Measurements from ENCODE around the gene CAPZA2. TPM values are rescaled to one million over a fixed set of nuclear protein-coding genes. Genes with fewer than 3 reads are reported as not detected.

CAPZA2 gene
- polyA plus RNA-seq, 2 donors, result 13.6 to 44.9 TPM

DNA sequence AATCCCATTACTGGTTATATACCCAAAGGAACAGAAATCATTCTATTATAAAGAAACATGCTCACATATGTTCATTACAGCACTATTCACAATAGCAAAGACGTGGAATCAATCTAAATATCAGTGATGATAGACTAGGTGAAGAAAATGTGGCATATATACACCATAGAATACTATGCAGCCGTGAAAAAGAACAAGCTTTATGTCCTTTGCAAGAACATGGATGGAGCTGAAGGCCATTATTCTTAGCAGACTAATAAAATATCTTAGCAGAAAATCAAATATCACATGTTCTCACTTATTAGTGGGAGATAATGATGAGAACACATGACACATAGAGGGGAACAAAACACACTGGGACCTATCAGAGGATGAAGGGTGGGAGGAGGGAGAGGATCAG lies 38.8 kb downstream of the CAPZA2 start:
- Histone ChIP-seq H3K4me1 (ENCODE audit: control insufficient read depth in 2 of 2, insufficient read depth in 2 of 2, low read length in 1 of 2) (no peaks in the 10 kb centered on the region), H3K27ac (ENCODE audit: low read depth in 2 of 2, low read length in 1 of 2) (no peak overlapping the region), H3K9me3 (ENCODE audit: control insufficient read depth in 2 of 2, insufficient read depth in 1 of 2, low read depth in 1 of 2, low read length in 1 of 2) (no peaks in the 10 kb centered on the region), H3K27me3 (ENCODE audit: control insufficient read depth in 1 of 2, insufficient read depth in 2 of 2, low read length in 2 of 2) (no peaks in the 10 kb centered on the region), H3K4me3 (ENCODE audit: low read depth in 1 of 2, low read length in 2 of 2) (no peak overlapping the region), H3K36me3 (ENCODE audit: control insufficient read depth in 2 of 2, insufficient read depth in 2 of 2, low read length in 1 of 2) (peaks cover 0 to 3% of the 10 kb centered on the region in 2 donors)
- 97 to 98% methylated on average over 2 of the region's 2 CpGs for WGBS, 2 donors

DNA sequence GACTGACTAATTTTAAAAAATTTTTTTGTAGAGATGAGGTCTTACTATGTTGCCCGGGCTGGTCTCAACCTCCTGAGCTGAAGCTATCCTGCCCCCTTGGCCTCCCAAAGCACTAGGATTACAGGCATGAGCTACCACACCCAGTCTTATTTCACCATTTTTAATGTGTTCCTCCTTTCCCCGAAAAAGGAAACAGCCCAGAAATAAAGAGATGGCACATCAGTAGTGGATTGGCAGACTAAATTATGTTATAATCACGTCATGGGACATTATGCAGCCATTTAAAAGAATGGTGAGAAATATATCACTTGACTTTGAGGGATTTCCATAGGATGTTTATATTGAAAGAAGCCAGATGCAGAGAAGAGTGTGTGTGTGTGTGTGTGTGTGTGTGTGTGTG lies 40.5 kb downstream of the CAPZA2 start:
- no peak overlapping the region for H3K27ac ChIP-seq (ENCODE audit: low read depth in 2 of 2, low read length in 1 of 2)
- no peaks in the 10 kb centered on the region for H3K9me3 ChIP-seq (ENCODE audit: control insufficient read depth in 2 of 2, insufficient read depth in 1 of 2, low read depth in 1 of 2, low read length in 1 of 2)
- 91 to 93% methylated on average over 3 of the region's 3 CpGs for WGBS, 2 donors
- peaks cover 0 to 3% of the 10 kb centered on the region in 2 donors for H3K36me3 ChIP-seq (ENCODE audit: control insufficient read depth in 2 of 2, insufficient read depth in 2 of 2, low read length in 1 of 2)
- no peak overlapping the region for H3K4me3 ChIP-seq (ENCODE audit: low read depth in 1 of 2, low read length in 2 of 2)
- H3K4me1 ChIP-seq (ENCODE audit: control insufficient read depth in 2 of 2, insufficient read depth in 2 of 2, low read length in 1 of 2), result no peaks in the 10 kb centered on the region
- no peaks in the 10 kb centered on the region for H3K27me3 ChIP-seq (ENCODE audit: control insufficient read depth in 1 of 2, insufficient read depth in 2 of 2, low read length in 2 of 2)

DNA sequence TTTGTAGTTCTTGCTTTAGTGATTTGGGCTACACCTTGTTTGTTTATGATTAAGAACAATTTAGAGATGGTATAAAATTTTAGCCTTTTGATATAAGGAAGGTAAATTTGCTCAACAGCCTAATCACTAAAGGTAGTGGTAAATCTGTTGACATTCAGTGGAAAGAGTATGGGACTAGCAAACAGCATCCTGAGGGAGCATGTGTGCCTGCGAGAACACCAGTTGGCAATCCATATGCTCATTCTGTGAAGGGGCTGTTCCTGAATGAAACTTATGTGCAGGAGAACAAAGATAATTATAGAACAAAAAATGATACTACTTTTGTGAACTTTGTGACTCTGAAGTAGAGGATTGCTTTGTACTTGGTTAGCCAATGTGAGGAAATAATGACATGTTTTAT lies 44.0 kb downstream of the CAPZA2 start:
- 88 to 97% methylated on average over 1 of the region's 1 CpG for WGBS, 2 donors
- Histone ChIP-seq H3K27me3 (ENCODE audit: control insufficient read depth in 1 of 2, insufficient read depth in 2 of 2, low read length in 2 of 2) (no peaks in the 10 kb centered on the region), H3K27ac (ENCODE audit: low read depth in 2 of 2, low read length in 1 of 2) (no peak overlapping the region), H3K36me3 (ENCODE audit: control insufficient read depth in 2 of 2, insufficient read depth in 2 of 2, low read length in 1 of 2) (peaks cover 0 to 3% of the 10 kb centered on the region in 2 donors), H3K4me1 (ENCODE audit: control insufficient read depth in 2 of 2, insufficient read depth in 2 of 2, low read length in 1 of 2) (no peaks in the 10 kb centered on the region), H3K9me3 (ENCODE audit: control insufficient read depth in 2 of 2, insufficient read depth in 1 of 2, low read depth in 1 of 2, low read length in 1 of 2) (no peaks in the 10 kb centered on the region), H3K4me3 (ENCODE audit: low read depth in 1 of 2, low read length in 2 of 2) (no peak overlapping the region)

DNA sequence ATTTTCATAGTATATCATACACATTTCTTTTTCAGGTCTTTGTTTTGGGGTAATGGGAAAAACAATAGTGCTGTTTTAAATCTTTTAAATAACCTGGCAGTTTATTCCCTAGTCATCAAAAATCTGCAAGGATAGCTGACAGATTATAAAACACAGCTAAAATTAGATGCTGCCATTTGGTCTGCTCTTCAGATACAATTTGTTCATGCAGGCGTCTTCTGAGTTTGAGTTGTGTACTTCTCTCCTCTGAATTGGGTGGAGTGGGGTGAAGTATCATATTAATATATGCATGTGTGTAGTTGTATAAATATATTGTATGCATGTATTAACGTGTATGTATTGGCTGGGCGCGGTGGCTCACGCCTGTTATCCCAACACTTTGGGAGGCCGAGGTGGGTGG lies 48.0 kb downstream of the CAPZA2 start:
- H3K9me3 ChIP-seq (ENCODE audit: control insufficient read depth in 2 of 2, insufficient read depth in 1 of 2, low read depth in 1 of 2, low read length in 1 of 2), result no peaks in the 10 kb centered on the region
- H3K4me1 ChIP-seq (ENCODE audit: control insufficient read depth in 2 of 2, insufficient read depth in 2 of 2, low read length in 1 of 2), result no peaks in the 10 kb centered on the region
- no peak overlapping the region for H3K4me3 ChIP-seq (ENCODE audit: low read depth in 1 of 2, low read length in 2 of 2)
- H3K27me3 ChIP-seq (ENCODE audit: control insufficient read depth in 1 of 2, insufficient read depth in 2 of 2, low read length in 2 of 2), result no peaks in the 10 kb centered on the region
- no peak overlapping the region for H3K27ac ChIP-seq (ENCODE audit: low read depth in 2 of 2, low read length in 1 of 2)
- WGBS, 2 donors, result 96 to 97% methylated on average over 6 of the region's 6 CpGs
- no peaks in the 10 kb centered on the region for H3K36me3 ChIP-seq (ENCODE audit: control insufficient read depth in 2 of 2, insufficient read depth in 2 of 2, low read length in 1 of 2)

GRCh38 chr7:116911801-116912200 lies 49.4 kb downstream of the CAPZA2 start:
- no peak overlapping the region for H3K4me3 ChIP-seq (ENCODE audit: low read depth in 1 of 2, low read length in 2 of 2)
- no peaks in the 10 kb centered on the region for H3K4me1 ChIP-seq (ENCODE audit: control insufficient read depth in 2 of 2, insufficient read depth in 2 of 2, low read length in 1 of 2)
- no peaks in the 10 kb centered on the region for H3K9me3 ChIP-seq (ENCODE audit: control insufficient read depth in 2 of 2, insufficient read depth in 1 of 2, low read depth in 1 of 2, low read length in 1 of 2)
- no peak overlapping the region for H3K27ac ChIP-seq (ENCODE audit: low read depth in 2 of 2, low read length in 1 of 2)
- H3K36me3 ChIP-seq (ENCODE audit: control insufficient read depth in 2 of 2, insufficient read depth in 2 of 2, low read length in 1 of 2), result no peaks in the 10 kb centered on the region
- WGBS, 2 donors, result 97% methylated on average over 1 of the region's 1 CpG
- no peaks in the 10 kb centered on the region for H3K27me3 ChIP-seq (ENCODE audit: control insufficient read depth in 1 of 2, insufficient read depth in 2 of 2, low read length in 2 of 2)

DNA sequence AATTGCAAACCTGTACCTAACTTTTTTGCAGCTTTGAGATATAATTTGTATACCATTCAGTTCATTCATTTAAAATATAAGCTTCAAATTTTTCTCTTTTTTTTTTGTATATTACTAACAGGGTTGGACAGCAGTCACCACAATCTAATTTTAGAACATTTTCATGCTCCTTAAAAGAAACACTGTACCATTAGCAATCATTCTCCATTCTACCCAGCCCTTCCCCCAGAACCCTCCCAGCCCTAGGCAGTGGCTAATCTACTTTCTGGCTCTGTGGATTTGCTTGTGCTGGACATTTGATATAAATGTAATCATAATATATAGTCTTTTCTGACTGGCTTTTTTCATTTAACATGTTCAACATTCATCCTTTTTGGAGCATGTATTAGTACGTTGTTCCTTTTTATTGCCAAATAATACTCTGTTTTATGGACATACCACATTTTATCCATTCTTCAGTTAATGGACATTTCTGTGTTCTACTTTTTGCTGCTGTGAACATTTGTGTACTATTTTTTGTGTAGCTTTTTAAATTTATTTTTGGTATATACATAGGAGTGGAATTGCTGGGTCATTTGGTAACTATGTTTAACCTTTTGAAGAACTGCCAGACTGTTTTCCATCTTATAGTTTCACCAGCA lies 50.0 kb downstream of the CAPZA2 start:
- no peaks in the 10 kb centered on the region for H3K36me3 ChIP-seq (ENCODE audit: control insufficient read depth in 2 of 2, insufficient read depth in 2 of 2, low read length in 1 of 2)
- H3K9me3 ChIP-seq (ENCODE audit: control insufficient read depth in 2 of 2, insufficient read depth in 1 of 2, low read depth in 1 of 2, low read length in 1 of 2), result no peaks in the 10 kb centered on the region
- H3K4me1 ChIP-seq (ENCODE audit: control insufficient read depth in 2 of 2, insufficient read depth in 2 of 2, low read length in 1 of 2), result no peaks in the 10 kb centered on the region
- no peak overlapping the region for H3K4me3 ChIP-seq (ENCODE audit: low read depth in 1 of 2, low read length in 2 of 2)
- H3K27me3 ChIP-seq (ENCODE audit: control insufficient read depth in 1 of 2, insufficient read depth in 2 of 2, low read length in 2 of 2), result no peaks in the 10 kb centered on the region
- H3K27ac ChIP-seq (ENCODE audit: low read depth in 2 of 2, low read length in 1 of 2), result no peak overlapping the region
- WGBS, 2 donors, result 89 to 100% methylated on average over 1 of the region's 1 CpG

DNA sequence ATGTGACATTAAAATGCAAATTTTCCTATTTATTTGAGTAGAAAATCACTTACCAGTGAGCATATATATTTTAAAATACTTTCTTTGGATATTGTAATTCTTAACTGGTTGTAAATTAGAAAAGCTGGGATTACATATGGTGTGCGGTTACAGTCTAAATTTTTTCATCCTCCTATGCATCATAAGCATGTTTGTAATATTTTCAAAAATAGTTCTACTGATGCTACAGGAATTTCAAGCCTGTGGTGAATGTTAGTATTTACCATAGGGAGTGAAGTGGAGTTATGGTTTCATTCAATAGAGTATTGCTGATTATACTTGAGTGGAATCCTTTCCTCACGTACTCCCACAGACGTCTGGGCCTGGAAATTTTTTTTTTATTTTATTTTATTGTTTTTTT lies 56.3 kb downstream of the CAPZA2 start:
- Histone ChIP-seq H3K9me3 (ENCODE audit: control insufficient read depth in 2 of 2, insufficient read depth in 1 of 2, low read depth in 1 of 2, low read length in 1 of 2) (no peaks in the 10 kb centered on the region), H3K4me3 (ENCODE audit: low read depth in 1 of 2, low read length in 2 of 2) (no peak overlapping the region), H3K36me3 (ENCODE audit: control insufficient read depth in 2 of 2, insufficient read depth in 2 of 2, low read length in 1 of 2) (peaks cover 0 to 3% of the 10 kb centered on the region in 2 donors), H3K27me3 (ENCODE audit: control insufficient read depth in 1 of 2, insufficient read depth in 2 of 2, low read length in 2 of 2) (no peaks in the 10 kb centered on the region), H3K4me1 (ENCODE audit: control insufficient read depth in 2 of 2, insufficient read depth in 2 of 2, low read length in 1 of 2) (no peaks in the 10 kb centered on the region), H3K27ac (ENCODE audit: low read depth in 2 of 2, low read length in 1 of 2) (no peak overlapping the region)
- WGBS, 2 donors, result 93 to 94% methylated on average over 3 of the region's 3 CpGs

DNA sequence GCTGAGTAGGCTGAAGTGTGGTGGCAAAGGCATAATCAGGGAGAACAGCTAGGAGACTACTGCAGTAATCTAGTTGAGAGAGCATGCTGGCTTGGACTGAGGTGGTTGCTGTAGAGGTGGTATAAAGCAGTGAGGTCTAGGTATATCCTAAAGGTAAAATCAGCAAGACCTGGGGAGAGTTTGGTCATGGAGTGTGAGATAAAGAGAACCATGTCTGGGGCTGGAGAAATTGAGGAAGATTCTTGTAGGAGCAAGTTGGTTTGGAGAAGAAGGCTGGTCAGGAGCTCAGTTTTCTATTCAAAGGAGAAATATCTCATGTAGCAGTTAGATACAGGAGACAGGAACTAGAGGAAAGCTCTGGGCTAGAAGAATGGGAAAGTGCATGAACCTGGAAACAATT lies 58.0 kb downstream of the CAPZA2 start:
- H3K4me3 ChIP-seq (ENCODE audit: low read depth in 1 of 2, low read length in 2 of 2), result no peak overlapping the region
- no peaks in the 10 kb centered on the region for H3K27me3 ChIP-seq (ENCODE audit: control insufficient read depth in 1 of 2, insufficient read depth in 2 of 2, low read length in 2 of 2)
- H3K36me3 ChIP-seq (ENCODE audit: control insufficient read depth in 2 of 2, insufficient read depth in 2 of 2, low read length in 1 of 2), result peaks cover 0 to 3% of the 10 kb centered on the region in 2 donors
- H3K27ac ChIP-seq (ENCODE audit: low read depth in 2 of 2, low read length in 1 of 2), result no peak overlapping the region
- H3K4me1 ChIP-seq (ENCODE audit: control insufficient read depth in 2 of 2, insufficient read depth in 2 of 2, low read length in 1 of 2), result no peaks in the 10 kb centered on the region
- H3K9me3 ChIP-seq (ENCODE audit: control insufficient read depth in 2 of 2, insufficient read depth in 1 of 2, low read depth in 1 of 2, low read length in 1 of 2), result no peaks in the 10 kb centered on the region

DNA sequence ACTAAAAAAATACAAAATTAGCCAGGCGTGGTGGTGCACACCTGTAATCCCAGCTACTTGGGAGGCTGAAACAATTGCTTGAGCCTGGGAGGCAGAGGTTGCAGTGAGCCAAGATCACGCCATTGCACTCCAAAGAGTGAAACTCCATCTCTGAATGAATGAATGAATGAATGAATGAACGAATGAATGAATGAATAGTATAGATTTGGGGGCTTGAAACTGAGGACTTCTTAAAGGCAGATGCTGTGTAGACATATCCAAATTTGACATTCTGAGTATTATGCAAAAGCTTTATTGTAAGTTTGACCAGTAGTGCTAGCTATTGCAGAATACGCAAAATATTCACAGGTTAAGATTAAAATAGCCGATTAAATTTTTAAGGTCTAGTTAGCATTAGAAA lies 60.2 kb downstream of the CAPZA2 start:
- Histone ChIP-seq H3K9me3 (ENCODE audit: control insufficient read depth in 2 of 2, insufficient read depth in 1 of 2, low read depth in 1 of 2, low read length in 1 of 2) (no peaks in the 10 kb centered on the region), H3K4me3 (ENCODE audit: low read depth in 1 of 2, low read length in 2 of 2) (no peak overlapping the region), H3K36me3 (ENCODE audit: control insufficient read depth in 2 of 2, insufficient read depth in 2 of 2, low read length in 1 of 2) (peaks cover 0 to 3% of the 10 kb centered on the region in 2 donors), H3K27me3 (ENCODE audit: control insufficient read depth in 1 of 2, insufficient read depth in 2 of 2, low read length in 2 of 2) (no peaks in the 10 kb centered on the region), H3K27ac (ENCODE audit: low read depth in 2 of 2, low read length in 1 of 2) (no peak overlapping the region), H3K4me1 (ENCODE audit: control insufficient read depth in 2 of 2, insufficient read depth in 2 of 2, low read length in 1 of 2) (no peaks in the 10 kb centered on the region)
- 72 to 76% methylated on average over 5 of the region's 5 CpGs for WGBS, 2 donors

DNA sequence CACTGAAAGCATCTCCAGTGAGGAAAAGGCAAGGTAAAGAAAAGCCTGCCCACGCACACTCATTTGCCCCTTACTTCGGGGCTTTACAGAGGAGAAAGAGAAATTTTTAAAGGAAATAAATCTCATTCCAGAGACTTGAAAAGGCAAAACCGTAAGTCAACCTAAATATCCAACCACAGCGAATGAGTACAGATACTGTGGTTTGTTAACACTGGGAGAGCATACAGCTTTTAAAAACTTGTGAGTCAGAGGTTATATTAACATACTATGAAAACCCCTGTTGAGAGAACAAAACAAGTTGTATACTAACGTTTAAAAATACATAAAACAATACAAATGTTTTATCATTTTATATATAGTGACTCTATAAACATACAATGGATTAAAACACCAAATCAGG lies 62.4 kb downstream of the CAPZA2 start:
- Histone ChIP-seq H3K9me3 (ENCODE audit: control insufficient read depth in 2 of 2, insufficient read depth in 1 of 2, low read depth in 1 of 2, low read length in 1 of 2) (no peaks in the 10 kb centered on the region), H3K4me3 (ENCODE audit: low read depth in 1 of 2, low read length in 2 of 2) (no peak overlapping the region), H3K27ac (ENCODE audit: low read depth in 2 of 2, low read length in 1 of 2) (no peak overlapping the region), H3K27me3 (ENCODE audit: control insufficient read depth in 1 of 2, insufficient read depth in 2 of 2, low read length in 2 of 2) (no peaks in the 10 kb centered on the region), H3K4me1 (ENCODE audit: control insufficient read depth in 2 of 2, insufficient read depth in 2 of 2, low read length in 1 of 2) (no peaks in the 10 kb centered on the region), H3K36me3 (ENCODE audit: control insufficient read depth in 2 of 2, insufficient read depth in 2 of 2, low read length in 1 of 2) (peaks cover 0 to 3% of the 10 kb centered on the region in 2 donors)
- WGBS, 2 donors, result 68 to 72% methylated on average over 5 of the region's 5 CpGs
